ENCODE data around the gene TMEM175. TPM values are rescaled to one million over a fixed set of nuclear protein-coding genes. Genes with fewer than 3 reads are reported as not detected.

The TMEM175 gene
- total and polyA plus RNA-seq, 2 of the 4 experiments (the other 2 are of a cell fraction) = 7.7 to 41.9 TPM

GRCh38 chr4:974668-975067, 42.4 kb downstream of the TMEM175 start:
- WGBS, 2 experiments (ENCODE audit: extremely low coverage in 2 of 2, insufficient read length in 1 of 2) = 100% methylated on average over 1 of the region's 9 CpGs; no CpG with 5 or more reads in 1 of the 2 experiments
- H3K4me2 ChIP-seq (ENCODE audit: low read depth, low read length) = no peak overlapping the region
- H3K9me3 ChIP-seq (ENCODE audit: control insufficient read depth, insufficient read depth, low read length) = no peaks in the 10 kb centered on the region
- H4K5ac ChIP-seq (ENCODE audit: low read depth, low read length) = no peak overlapping the region
- no peak overlapping the region for H3K18ac ChIP-seq (ENCODE audit: low read depth, low read length)
- no peak overlapping the region for H3K56ac ChIP-seq (ENCODE audit: extremely low read depth, insufficient read depth, low read length)
- H3K27ac ChIP-seq (ENCODE audit: insufficient read depth, low read length) = no peak overlapping the region
- H3K14ac ChIP-seq (replicated peaks; ENCODE audit: low read depth, low read length) = no peak overlapping the region
- peaks cover 13 to 24% of the 10 kb centered on the region in 2 experiments; a peak in 3 of 4 replicates for H3K79me1 ChIP-seq (ENCODE audit: low read depth in 1 of 2, low read length in 2 of 2)
- peaks cover 3% of the 10 kb centered on the region; the same call in 1 of the 2 replicates for H3K36me3 ChIP-seq (ENCODE audit: control insufficient read depth, insufficient read depth, low read length)
- peaks cover 7% of the 10 kb centered on the region for H3K9me1 ChIP-seq (ENCODE audit: insufficient read depth, low read length)
- no peak overlapping the region for H3K4ac ChIP-seq (ENCODE audit: low read depth, low read length)
- DNase-seq (no peak), ATAC-seq (ENCODE audit: low read depth) (no peak)
- dilution Hi-C loops (cut with HindIII; ENCODE audit: low sequenced_read_pairs, unreplicated experiment) (no loop called here), intact Hi-C loops (cut with micrococcal nuclease) (no loop called here), in situ Hi-C loops (cut with MboI; ENCODE audit: low sequenced_read_pairs) (no loop called here)
- BruUV-seq (replicated peaks) = no TSS peak
- ChIA-PET CTCF (no interaction called here), POLR2A (ENCODE audit: unreplicated experiment) (no interaction called here)
- H2BK120ac ChIP-seq (ENCODE audit: low read depth, low read length) = no peak overlapping the region
- TF ChIP-seq CTCF (conservative IDR thresholded peaks at IDR 0.05; ENCODE audit: low read depth, low read length) = no peak
- no peak for TF ChIP-seq RFX5 (IDR thresholded peaks at IDR 0.05; ENCODE audit: low read depth, low read length)
- no peak for TF ChIP-seq POLR2A (IDR thresholded peaks at IDR 0.05; ENCODE audit: low read depth, low read length)
- no peak for TF ChIP-seq CHD1 (IDR thresholded peaks at IDR 0.05; ENCODE audit: low read depth, low read length)
- no peak for TF ChIP-seq USF2 (IDR thresholded peaks at IDR 0.05; ENCODE audit: low read depth, low read length)
- TF ChIP-seq FOS (IDR thresholded peaks at IDR 0.05; ENCODE audit: low read depth, low read length) = no peak
- no peak for TF ChIP-seq RAD21 (IDR thresholded peaks at IDR 0.05; ENCODE audit: low read length)
- TF ChIP-seq SMC3 (IDR thresholded peaks at IDR 0.05; ENCODE audit: low read depth, low read length) = no peak
- TF ChIP-seq NFE2L2 (IDR thresholded peaks at IDR 0.05; ENCODE audit: low read depth, low read length) = no peak
- H3K27me3 ChIP-seq (ENCODE audit: control insufficient read depth, insufficient read depth, low read length) = no peaks in the 10 kb centered on the region
- H2BK5ac ChIP-seq (ENCODE audit: low read depth, low read length, poor library complexity, severe bottlenecking) = no peak overlapping the region
- H2BK15ac ChIP-seq (ENCODE audit: low read depth, low read length) = no peak overlapping the region
- no peak overlapping the region for H2BK20ac ChIP-seq (ENCODE audit: low read depth, low read length)
- H3K4me3 ChIP-seq (ENCODE audit: insufficient read depth, low read depth, low read length) = no peak overlapping the region
- no peak overlapping the region for H2AK9ac ChIP-seq (replicated peaks; ENCODE audit: low read depth, low read length, poor library complexity)
- no peak overlapping the region for H4K91ac ChIP-seq (ENCODE audit: insufficient read depth, low read depth, low read length)
- H2AK5ac ChIP-seq (ENCODE audit: low read depth, low read length) = no peak overlapping the region
- no peak overlapping the region for H4K8ac ChIP-seq (ENCODE audit: low read depth in 2 of 2, low read length in 2 of 2)
- no peak overlapping the region for H2AFZ ChIP-seq (replicated peaks; ENCODE audit: low read length, poor library complexity)
- H3K9ac ChIP-seq (ENCODE audit: low read depth, low read length) = no peak overlapping the region
- H3K23ac ChIP-seq (ENCODE audit: low read depth, low read length) = no peak overlapping the region
- H4K20me1 ChIP-seq (ENCODE audit: insufficient read depth, low read length) = peaks cover 32% of the 10 kb centered on the region
- H3K4me1 ChIP-seq (ENCODE audit: control insufficient read depth, insufficient read depth, low read length) = peaks cover 10% of the 10 kb centered on the region; the same call in 1 of the 2 replicates
